ENCODE results near the gene PRAMEF7. TPM values are rescaled to one million over a fixed set of nuclear protein-coding genes. Genes with fewer than 3 reads are reported as not detected.
"Not testable (repeated sequence)": the region's sequence is repeated elsewhere in the genome, so short reads cannot be mapped to it uniquely, and the experiment has no call there.

PRAMEF7 gene
- not detected for total RNA-seq

DNA sequence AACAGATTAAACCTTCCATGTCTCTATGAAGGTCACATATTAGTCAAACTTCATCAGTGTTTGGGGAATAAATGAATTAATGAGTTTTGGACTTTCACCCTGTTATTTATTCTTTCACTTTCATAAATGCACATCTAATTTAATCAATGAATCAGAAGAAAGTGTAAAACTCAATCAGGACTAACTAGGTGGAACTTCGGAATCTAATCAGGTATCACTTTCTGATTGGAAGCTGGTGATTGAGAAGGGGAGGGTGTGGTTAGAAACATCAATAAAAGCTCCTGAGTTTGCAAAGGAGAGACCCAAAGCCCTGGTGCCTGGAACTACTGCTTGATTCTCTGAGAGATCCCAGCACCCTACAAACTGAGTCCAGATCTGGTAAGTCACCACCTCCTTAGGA lies at the start of gene PRAMEF7:
Gene PRAMEF7 (plus strand): TSS at position 301 of the 400 bp plus-strand sequence. CDS start 1,083 bp downstream, outside the sequence.
- not testable (repeated sequence) for H3K36me3 ChIP-seq; ATAC-seq (ENCODE audit: insufficient number of reproducible peaks, low FRiP score, low read depth)

DNA sequence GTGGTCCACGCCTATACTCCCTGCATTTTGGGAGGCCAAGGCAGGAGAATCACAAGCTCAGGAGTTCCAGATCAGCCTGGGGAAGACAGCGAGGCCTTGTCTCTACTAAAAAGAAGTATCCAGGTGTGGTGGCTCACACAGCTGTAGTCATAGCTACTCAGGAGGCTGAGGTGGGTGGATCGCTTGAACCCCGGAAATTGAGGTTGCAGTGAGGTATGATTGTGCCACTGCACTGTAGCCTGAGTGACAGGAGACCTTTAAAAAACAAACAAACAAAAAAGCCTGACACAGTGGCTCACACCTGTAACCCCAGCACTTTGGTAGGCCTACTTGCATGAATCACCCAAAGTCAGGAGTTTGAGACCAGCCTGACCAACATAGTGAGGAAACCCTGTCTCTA lies 38.0 kb upstream of the PRAMEF7 start:
- not testable (repeated sequence) for ATAC-seq (ENCODE audit: insufficient number of reproducible peaks, low FRiP score, low read depth); DNase-seq (ENCODE audit: low spot score)

More for the DNA sequence above, at the start of gene PRAMEF7:
- H3K4me1 ChIP-seq (ENCODE audit: control insufficient read depth in 1 of 2, low read depth in 2 of 2); H3K27ac ChIP-seq; DNase-seq (ENCODE audit: low spot score); H3K9me3 ChIP-seq; H3K4me3 ChIP-seq; H3K27me3 ChIP-seq (replicated peaks; ENCODE audit: insufficient read depth): not testable (repeated sequence)

DNA sequence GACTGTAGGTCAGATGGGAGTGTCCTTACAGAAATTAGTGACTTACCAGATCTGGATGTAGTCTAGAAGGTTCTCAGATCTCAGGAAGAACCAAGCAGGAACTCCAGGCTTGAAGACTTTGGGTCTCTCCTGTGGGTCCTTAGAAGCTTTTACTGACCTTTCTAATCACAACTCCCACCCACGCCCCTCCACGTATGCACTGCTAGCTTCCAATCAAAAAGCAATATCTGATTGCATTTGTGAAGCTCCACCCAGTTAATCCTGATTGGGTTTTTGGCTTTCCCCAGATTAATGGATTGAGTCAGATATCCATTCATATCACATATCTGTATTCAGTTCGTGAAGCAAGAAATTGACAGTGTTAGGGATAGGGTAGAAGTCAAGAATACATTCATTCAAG lies 30.3 kb upstream of the PRAMEF7 start, which contains the start of gene PRAMEF4:
Gene PRAMEF4 (minus strand): TSS at position 101 of the 400 bp plus-strand sequence. CDS start 2,807 bp downstream, outside the sequence.
- H3K27ac ChIP-seq; DNase-seq (ENCODE audit: low spot score); ATAC-seq (ENCODE audit: insufficient number of reproducible peaks, low FRiP score, low read depth); H3K9me3 ChIP-seq; H3K4me1 ChIP-seq (ENCODE audit: control insufficient read depth in 1 of 2, low read depth in 2 of 2); H3K27me3 ChIP-seq (replicated peaks; ENCODE audit: insufficient read depth); H3K36me3 ChIP-seq; H3K4me3 ChIP-seq: not testable (repeated sequence)

More for the DNA sequence above, 38.0 kb upstream of the PRAMEF7 start:
- not testable (repeated sequence) for H3K36me3 ChIP-seq; H3K9me3 ChIP-seq; H3K4me3 ChIP-seq; H3K4me1 ChIP-seq (ENCODE audit: control insufficient read depth in 1 of 2, low read depth in 2 of 2); H3K27me3 ChIP-seq (replicated peaks; ENCODE audit: insufficient read depth); H3K27ac ChIP-seq

DNA sequence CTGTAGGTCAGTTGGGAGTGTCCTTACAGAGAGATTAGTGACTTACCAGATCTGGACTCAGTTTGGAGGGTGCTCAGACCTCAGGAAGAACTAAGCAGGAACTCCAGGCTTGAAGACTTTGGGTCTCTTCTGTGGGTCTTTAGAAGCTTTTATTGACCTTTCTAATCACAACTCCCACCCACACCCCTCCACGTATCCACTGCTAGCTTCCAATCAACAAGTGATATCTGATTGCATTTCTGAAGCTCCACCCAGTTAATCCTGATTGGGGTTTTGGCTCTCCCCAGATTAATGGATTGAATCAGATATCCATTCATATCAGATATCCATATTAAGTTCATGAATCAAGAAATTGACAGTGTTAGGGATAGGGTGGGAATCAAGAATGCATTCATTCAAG lies 18.2 kb upstream of the PRAMEF7 start, which contains the start of gene PRAMEF10:
Gene PRAMEF10 (minus strand): TSS at position 101 of the 400 bp plus-strand sequence. CDS start 2,423 bp downstream, outside the sequence.
- not testable (repeated sequence) for H3K4me3 ChIP-seq; H3K9me3 ChIP-seq; DNase-seq (ENCODE audit: low spot score); H3K27me3 ChIP-seq (replicated peaks; ENCODE audit: insufficient read depth); H3K36me3 ChIP-seq; ATAC-seq (ENCODE audit: insufficient number of reproducible peaks, low FRiP score, low read depth); H3K27ac ChIP-seq; H3K4me1 ChIP-seq (ENCODE audit: control insufficient read depth in 1 of 2, low read depth in 2 of 2)

DNA sequence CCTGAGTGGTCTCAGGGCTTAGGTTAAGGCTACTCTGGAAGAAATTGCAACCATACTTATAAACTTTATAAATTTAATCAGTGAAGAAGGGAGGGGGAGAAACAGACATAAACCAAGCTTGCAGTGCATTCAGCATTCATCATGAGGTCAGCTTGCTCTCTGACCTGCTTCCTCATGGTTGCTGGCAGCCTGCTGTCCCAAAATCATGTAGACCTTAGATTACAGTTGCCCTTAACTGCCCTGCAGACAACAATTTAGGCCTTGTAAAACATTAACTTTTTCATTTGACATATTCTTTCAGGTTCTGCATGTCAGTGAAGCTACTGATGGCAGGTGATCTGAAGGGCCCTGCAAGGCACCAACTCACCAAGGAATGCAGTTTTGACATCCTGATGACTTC lies 17.2 kb upstream of the PRAMEF7 start:
- not testable (repeated sequence) for H3K27me3 ChIP-seq (replicated peaks; ENCODE audit: insufficient read depth); ATAC-seq (ENCODE audit: insufficient number of reproducible peaks, low FRiP score, low read depth); DNase-seq (ENCODE audit: low spot score); H3K4me1 ChIP-seq (ENCODE audit: control insufficient read depth in 1 of 2, low read depth in 2 of 2); H3K9me3 ChIP-seq; H3K36me3 ChIP-seq; H3K27ac ChIP-seq; H3K4me3 ChIP-seq

DNA sequence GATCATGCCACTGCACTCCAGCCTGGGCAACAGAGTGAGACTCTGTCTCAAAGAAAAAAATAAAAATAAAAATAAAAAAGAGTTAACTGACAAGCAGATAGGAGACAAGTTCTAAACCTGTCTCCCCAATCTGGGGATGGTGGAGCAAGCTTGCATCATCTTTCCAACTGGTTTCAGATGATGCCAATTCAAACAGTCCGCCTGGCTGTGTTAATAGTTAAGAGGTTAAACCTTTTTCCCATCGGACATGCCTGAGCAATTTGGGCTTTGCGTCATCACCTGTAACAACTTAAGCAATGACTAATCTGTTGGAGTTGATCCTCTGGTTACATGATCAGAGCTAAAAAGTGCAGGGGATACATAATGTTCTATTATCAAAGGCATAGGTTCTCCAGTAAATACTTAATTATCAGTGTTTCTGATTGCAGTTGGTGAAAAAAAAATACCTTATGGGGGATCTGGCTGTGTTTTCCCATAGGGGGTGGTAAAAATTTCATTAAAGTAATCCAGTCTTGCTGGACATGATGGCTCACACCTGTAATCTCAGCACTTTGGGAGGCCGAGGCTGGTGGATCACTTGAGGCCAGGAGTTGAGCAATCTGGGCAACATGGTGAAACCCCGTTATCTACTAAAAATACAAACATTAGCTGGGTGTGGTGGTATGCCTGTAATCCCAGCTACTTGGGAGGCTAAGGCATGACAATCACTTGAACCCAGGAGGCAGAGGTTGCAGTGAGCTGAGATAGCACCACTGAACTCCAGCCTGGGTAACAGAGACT lies 12.4 kb upstream of the PRAMEF7 start:
- H3K36me3 ChIP-seq; ATAC-seq (ENCODE audit: insufficient number of reproducible peaks, low FRiP score, low read depth); H3K27me3 ChIP-seq (replicated peaks; ENCODE audit: insufficient read depth); H3K4me1 ChIP-seq (ENCODE audit: control insufficient read depth in 1 of 2, low read depth in 2 of 2); H3K4me3 ChIP-seq; H3K9me3 ChIP-seq; H3K27ac ChIP-seq; DNase-seq (ENCODE audit: low spot score): not testable (repeated sequence)

DNA sequence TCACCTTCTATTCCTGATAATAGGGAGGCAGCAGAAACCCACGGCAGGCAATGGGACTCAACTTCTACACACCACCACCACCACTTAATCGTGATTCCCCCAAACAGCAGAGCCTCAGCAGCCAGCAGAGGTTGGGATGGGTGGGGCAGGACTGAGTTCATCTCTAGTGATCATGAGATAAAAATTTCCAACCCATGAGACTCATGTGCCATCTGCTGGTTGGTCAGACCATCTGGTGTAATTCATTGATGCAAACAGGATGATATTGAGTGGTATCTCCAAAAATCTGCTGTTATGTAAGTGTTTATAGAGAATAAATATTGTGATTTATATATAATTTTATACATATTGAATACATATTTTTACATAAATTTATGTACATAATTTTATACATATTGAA lies 5.3 kb downstream of the PRAMEF7 start:
- H3K27me3 ChIP-seq (replicated peaks; ENCODE audit: insufficient read depth); H3K36me3 ChIP-seq; DNase-seq (ENCODE audit: low spot score); H3K27ac ChIP-seq; H3K4me1 ChIP-seq (ENCODE audit: control insufficient read depth in 1 of 2, low read depth in 2 of 2); ATAC-seq (ENCODE audit: insufficient number of reproducible peaks, low FRiP score, low read depth); H3K9me3 ChIP-seq; H3K4me3 ChIP-seq: not testable (repeated sequence)

DNA sequence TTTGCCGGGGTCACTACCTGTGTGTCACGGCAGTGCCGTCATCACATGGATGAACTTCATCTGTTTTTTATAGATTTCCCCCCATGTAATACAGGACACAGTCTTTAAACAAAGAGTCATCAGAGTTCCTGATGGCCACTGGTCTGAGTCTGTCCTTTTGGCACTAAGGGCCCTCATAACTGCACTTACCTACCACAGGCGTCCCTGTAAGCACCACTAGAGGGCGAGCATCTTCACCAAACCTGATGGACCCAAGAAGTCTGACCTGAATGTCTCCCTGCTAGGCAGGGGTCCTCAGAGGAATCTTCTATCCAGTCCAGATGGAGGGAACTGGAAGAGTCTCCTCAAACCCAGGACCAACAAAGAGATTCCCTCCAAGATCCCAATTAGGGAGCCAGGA lies 8.0 kb downstream of the PRAMEF7 start:
- not testable (repeated sequence) for H3K27me3 ChIP-seq (replicated peaks; ENCODE audit: insufficient read depth); DNase-seq (ENCODE audit: low spot score); H3K36me3 ChIP-seq; H3K4me1 ChIP-seq (ENCODE audit: control insufficient read depth in 1 of 2, low read depth in 2 of 2); H3K9me3 ChIP-seq; H3K4me3 ChIP-seq; H3K27ac ChIP-seq; ATAC-seq (ENCODE audit: insufficient number of reproducible peaks, low FRiP score, low read depth)

DNA sequence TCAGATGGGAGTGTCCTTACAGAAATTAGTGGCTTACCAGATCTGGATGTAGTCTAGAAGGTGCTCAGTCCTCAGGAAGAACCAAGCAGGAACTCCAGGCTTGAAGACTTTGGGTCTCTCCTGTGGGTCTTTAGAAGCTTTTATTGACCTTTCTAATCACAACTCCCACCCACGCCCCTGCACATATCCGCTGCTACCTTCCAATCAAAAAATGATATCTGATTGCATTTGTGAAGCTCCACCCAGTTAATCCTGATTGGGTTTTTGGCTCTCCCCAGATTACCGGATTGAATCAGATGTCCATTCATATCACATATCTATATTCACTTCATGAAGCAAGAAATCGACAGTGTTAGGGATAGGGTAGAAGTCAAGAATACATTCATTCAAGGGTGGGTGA lies 31.1 kb downstream of the PRAMEF7 start, which contains the start of gene PRAMEF6:
Gene PRAMEF6 (minus strand): TSS at position 101 of the 400 bp plus-strand sequence. CDS start 5,062 bp downstream, outside the sequence.
- ATAC-seq (ENCODE audit: insufficient number of reproducible peaks, low FRiP score, low read depth); DNase-seq (ENCODE audit: low spot score): not testable (repeated sequence)

More for the DNA sequence above, 31.1 kb downstream of the PRAMEF7 start, which contains the start of gene PRAMEF6:
- H3K27me3 ChIP-seq (replicated peaks; ENCODE audit: insufficient read depth); H3K36me3 ChIP-seq; H3K4me3 ChIP-seq; H3K27ac ChIP-seq; H3K9me3 ChIP-seq; H3K4me1 ChIP-seq (ENCODE audit: control insufficient read depth in 1 of 2, low read depth in 2 of 2): not testable (repeated sequence)

Other genes with a start within 250 kb of the PRAMEF7 start
- gene AADACL3, start 200.5 kb upstream of the PRAMEF7 start, total RNA-seq = not detected
- gene CFAP107, start 170.4 kb upstream of the PRAMEF7 start, total RNA-seq = not detected
- not detected for gene PRAMEF12, start 142.9 kb upstream of the PRAMEF7 start, total RNA-seq
- gene PRAMEF1, start 125.2 kb upstream of the PRAMEF7 start, total RNA-seq = not detected
- gene PRAMEF11, start 85.2 kb upstream of the PRAMEF7 start, total RNA-seq = not detected
- not detected for gene HNRNPCL1, start 67.9 kb upstream of the PRAMEF7 start, total RNA-seq
- not detected for gene PRAMEF2, start 59.5 kb upstream of the PRAMEF7 start, total RNA-seq
- gene PRAMEF4, start 30.4 kb upstream of the PRAMEF7 start, total RNA-seq = not detected
- not detected for gene PRAMEF10, start 18.3 kb upstream of the PRAMEF7 start, total RNA-seq
- gene PRAMEF6, start 31.0 kb downstream of the PRAMEF7 start, total RNA-seq = not detected
- not detected for gene PRAMEF27, start 140.0 kb downstream of the PRAMEF7 start, total RNA-seq
- not detected for gene HNRNPCL3, start 144.2 kb downstream of the PRAMEF7 start, total RNA-seq
- not detected for gene PRAMEF25, start 154.2 kb downstream of the PRAMEF7 start, total RNA-seq
- gene HNRNPCL2, start 200.2 kb downstream of the PRAMEF7 start, total RNA-seq = not detected
- gene PRAMEF26, start 239.4 kb downstream of the PRAMEF7 start, total RNA-seq = not detected
- gene HNRNPCL4, start 249.0 kb downstream of the PRAMEF7 start, total RNA-seq = not detected